Hematopoietic multipotent progenitor cell treated with erythropoietin and hydrocortisone succinate and interleukin-3 and kit ligand, for 6 days (in vitro differentiated cells): ENCODE measurements around the gene GRIK2.
"Not testable (repeated sequence)": the region's sequence is repeated elsewhere in the genome, so short reads cannot be mapped to it uniquely, and the experiment has no call there.

Experiments used
- DNase-seq: peaks from one replicate; pipeline ENCODE4 v3.0.0-alpha.2; 2015

GRIK2 gene

GRCh38 chr6:102064142-102064541 lies 670.6 kb downstream of the GRIK2 start:
- no peak for DNase-seq

DNA sequence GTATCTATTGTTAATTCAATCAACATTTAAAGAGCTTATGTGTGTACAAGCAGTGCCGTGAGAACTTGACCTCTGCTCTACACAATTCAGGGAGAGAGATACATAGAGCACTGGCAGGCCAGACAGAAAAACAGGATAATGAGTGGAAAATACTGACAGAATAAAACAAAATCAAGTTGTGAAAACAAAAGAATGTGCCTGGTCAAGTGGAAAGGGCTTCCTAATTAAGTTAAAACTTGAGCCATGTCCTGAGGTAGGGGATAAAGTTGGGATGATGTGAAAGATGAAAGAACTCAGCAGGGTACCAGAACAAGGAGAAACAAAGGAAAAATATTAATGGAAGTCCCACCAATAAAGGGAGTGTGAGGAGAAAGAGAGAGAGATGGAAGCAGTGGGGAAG lies 672.8 kb downstream of the GRIK2 start:
- no peak for DNase-seq

DNA sequence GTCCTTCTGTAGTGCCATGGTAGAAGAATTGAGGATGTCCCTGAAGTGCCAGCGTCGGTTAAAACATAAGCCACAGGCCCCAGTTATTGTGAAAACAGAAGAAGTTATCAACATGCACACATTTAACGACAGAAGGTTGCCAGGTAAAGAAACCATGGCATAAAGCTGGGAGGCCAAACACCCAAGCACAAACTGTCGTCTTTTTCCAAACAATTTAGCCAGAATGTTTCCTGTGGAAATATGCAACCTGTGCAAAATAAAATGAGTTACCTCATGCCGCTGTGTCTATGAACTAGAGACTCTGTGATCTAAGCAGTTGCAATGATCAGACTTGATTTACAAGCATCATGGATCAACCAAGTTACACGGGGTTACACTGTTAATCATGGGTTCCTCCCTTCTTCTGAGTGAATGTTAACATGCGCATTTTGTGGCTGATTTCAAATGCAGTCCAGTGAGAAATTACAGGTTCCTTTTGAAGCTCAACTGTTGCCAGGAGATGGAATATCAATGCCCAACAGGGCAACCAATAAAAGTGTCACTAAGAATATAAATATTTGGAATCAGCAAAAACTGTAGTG lies 674.9 kb downstream of the GRIK2 start:
- no peak for DNase-seq

GRCh38 chr6:102075539-102075938 lies 682.0 kb downstream of the GRIK2 start:
- DNase-seq: no peak

DNA sequence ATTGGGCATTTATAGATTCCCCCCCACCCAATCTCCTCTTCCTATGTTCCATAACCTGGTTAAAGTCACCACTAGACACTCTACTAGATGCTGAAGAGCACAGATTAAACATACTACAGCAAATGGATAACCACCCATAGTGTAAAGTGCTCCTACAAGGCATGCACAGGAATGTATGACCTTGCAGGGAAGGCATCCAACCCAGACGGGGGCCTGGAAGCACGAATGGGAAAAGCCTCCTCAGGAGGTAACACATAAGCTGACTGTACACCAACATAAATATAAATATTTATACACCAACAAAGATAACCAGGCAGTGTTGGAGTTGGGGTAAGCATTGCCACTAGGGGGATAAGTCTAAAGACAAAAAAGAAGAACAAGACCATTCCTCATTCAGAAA lies 691.7 kb downstream of the GRIK2 start:
- no peak for DNase-seq

DNA sequence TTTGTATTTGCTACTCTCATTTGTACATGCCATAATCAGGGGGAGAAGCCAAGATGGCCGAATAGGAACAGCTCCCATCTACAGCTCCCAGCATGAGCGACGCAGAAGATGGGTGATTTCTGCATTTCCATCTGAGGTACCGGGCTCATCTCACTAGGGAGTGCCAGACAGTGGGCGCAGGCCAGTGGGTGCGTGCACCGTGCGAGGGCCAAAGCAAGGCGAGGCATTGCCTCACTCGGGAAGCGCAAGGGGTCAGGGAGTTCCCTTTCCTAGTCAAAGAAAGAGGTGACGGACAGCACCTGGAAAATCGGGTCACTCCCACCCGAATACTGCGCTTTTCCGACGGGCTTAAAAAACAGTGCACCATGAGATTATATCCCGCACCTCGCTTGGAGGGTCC lies 694.7 kb downstream of the GRIK2 start:
- DNase-seq: not testable (repeated sequence)

GRCh38 chr6:102114402-102114801 lies 720.9 kb downstream of the GRIK2 start:
- DNase-seq: peak; percentile 9

- DNase-seq: no peak
Measured at GRCh38 chr6:102115911-102116310, 722.4 kb downstream of the GRIK2 start.

DNA sequence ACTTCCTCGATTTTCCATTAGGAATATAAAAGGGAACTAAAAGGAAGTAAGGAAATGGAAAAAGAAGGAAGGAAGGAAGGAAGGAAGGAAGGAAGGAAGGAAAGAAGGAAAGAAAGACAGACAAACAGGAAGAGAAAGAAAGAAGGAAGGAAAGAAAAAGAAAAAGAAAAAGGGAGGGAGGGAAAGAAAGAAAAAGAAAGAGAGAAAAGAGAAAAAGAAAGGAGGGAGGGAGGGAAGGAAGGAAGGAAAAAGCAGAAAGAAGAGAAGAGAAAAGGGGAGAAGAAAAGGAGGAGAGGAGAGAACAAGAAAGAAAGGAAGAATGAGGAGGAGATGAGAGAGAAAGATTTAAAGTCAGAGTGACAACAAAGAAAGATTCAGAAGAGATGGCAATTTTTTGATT lies 724.5 kb downstream of the GRIK2 start:
- no peak for DNase-seq
